Activated naive CD8-positive, alpha-beta T cell treated with anti-CD3 and anti-CD28 coated beads, Interleukin-2, amount 50 U/mL, for 24 hours (primary cell): Measurements from ENCODE around the gene PCCB.
"Not testable (repeated sequence)": the region's sequence is repeated elsewhere in the genome, so short reads cannot be mapped to it uniquely, and the experiment has no call there.

Experiments used
- ATAC-seq: fragments of 150-1000 bp; cut with Tn5 transposase; one replicate; pipeline ENCODE4 v1.10.0; 2021
- DNase-seq: peaks from one replicate; pipeline ENCODE4 v3.0.0; 2021
- H3K27ac Mint-ChIP-seq: one replicate; pipeline ENCODE4 v1.8.0; 2021; ENCODE audit warnings: mild to moderate bottlenecking, mixed read lengths
- H3K27me3 Mint-ChIP-seq: one replicate; pipeline ENCODE4 v1.8.0; 2021; ENCODE audit warnings: mixed read lengths
- H3K36me3 Mint-ChIP-seq: one replicate; pipeline ENCODE4 v1.8.0; 2021; ENCODE audit warnings: low read depth, mixed read lengths
- H3K4me1 Mint-ChIP-seq: one replicate; pipeline ENCODE4 v1.8.0; 2021; ENCODE audit warnings: mixed read lengths
- H3K4me3 Mint-ChIP-seq: one replicate; pipeline ENCODE4 v1.8.0; 2021; ENCODE audit warnings: mild to moderate bottlenecking, moderate library complexity, mixed read lengths
- H3K9me3 Mint-ChIP-seq: one replicate; pipeline ENCODE4 v1.8.0; 2021; ENCODE audit warnings: mixed read lengths

PCCB gene

DNA sequence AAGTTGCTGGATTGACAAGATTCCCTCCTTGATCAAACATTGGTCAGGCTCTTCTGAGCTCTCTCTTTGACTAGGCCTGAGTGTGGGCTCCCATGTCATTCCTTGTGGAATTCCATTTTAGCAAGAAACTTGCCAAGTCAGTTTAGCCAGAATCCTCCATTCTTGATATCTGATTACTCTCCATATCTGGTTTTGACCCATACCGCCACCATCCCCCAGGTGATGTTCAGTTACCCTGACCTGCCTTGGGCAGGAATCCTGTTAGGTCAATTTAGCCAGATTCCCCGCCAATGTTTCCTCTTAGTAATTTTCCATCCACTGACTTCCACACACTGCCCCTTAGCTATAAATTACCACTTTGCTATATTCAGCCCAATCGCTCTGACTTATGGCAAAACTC is 1.0 kb upstream of the PCCB start:
- Mint-ChIP-seq H3K4me3 (no peak overlapping the region), H3K4me1 (peaks cover 21% of the 10 kb centered on the region), H3K9me3 (no peaks in the 10 kb centered on the region), H3K36me3 (no peaks in the 10 kb centered on the region), H3K27me3 (no peaks in the 10 kb centered on the region), H3K27ac (no peak overlapping the region)
- DNase-seq (no peak), ATAC-seq (no peak)

DNA sequence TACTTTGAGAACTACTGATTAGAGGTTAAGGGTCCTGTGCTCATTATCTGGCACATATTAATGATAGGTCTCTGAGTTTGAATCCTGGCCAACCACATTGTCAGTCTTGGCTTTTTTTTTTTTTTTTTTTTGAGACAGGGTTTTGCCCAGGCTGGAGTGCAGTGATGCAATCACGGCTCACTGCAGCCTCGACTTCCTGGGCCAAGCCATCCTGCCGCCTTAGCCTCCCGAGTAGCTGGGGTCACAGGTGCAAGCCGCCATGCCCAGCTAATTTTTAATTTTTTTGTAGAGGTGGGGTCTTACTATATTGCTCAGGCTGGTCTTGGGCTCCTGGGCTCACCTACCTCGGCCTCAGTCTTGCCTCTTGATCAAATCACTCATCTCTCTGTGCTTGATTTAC is 547 bp upstream of the PCCB start:
- Mint-ChIP-seq H3K36me3 (no peaks in the 10 kb centered on the region), H3K4me1 (peaks cover 21% of the 10 kb centered on the region), H3K27ac (peak overlapping the region; percentile 92), H3K27me3 (no peaks in the 10 kb centered on the region), H3K4me3 (peak overlapping the region; percentile 88), H3K9me3 (no peaks in the 10 kb centered on the region)
- no peak for ATAC-seq
- DNase-seq: no peak

DNA sequence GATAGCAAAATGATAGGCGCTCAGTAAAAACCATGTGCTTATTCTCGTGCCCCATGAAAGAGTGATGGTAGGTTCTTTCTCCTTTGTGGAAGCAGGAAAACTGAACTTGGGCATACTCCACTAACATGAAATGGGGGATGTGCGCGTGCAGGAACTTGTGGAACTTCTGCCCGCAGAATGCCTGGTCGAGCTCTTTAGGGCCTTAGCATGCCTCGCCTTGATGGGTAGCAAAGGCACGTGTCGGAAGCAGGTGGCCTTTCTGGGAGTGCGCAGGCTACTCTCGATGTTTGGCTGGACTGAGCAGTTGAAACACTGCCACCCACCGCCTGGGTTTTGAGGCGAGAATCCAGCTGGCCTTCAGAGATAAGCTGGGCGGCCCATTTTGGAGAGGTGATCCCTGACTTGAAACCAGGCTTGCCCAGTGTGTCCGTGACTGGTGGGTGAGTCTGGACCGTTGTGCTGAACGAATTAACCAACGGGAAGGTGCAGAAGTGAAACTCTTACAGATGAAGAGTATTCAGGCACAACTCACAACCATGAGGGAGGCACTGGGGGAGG is 842 bp downstream of the PCCB start:
- DNase-seq: peak; percentile 38
- Mint-ChIP-seq H3K9me3 (no peaks in the 10 kb centered on the region), H3K4me1 (peaks cover 21% of the 10 kb centered on the region), H3K27ac (peak overlapping the region; percentile 92), H3K36me3 (no peaks in the 10 kb centered on the region), H3K27me3 (no peaks in the 10 kb centered on the region), H3K4me3 (peak overlapping the region; percentile 88)
- ATAC-seq: no peak

DNA sequence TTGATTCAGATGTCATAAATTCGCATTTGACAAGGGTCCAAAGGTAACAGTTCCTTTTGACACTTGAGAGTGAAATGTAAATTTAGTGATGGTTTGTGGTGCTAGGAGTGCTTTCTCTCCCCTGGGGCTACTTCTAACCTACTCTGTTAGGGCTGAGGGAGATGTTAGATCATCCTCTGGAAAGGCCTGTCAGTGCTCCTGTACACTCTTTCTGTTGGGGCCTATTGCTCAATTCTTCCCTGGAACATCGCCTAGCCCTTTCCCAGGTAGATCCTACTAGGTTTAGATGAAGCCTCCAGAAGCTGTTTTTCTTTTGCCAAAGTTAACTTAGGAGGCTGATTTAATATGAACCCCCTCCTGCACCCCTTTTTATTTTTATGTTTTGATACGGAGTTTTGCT is 1.4 kb downstream of the PCCB start:
- H3K9me3 Mint-ChIP-seq: no peaks in the 10 kb centered on the region
- no peaks in the 10 kb centered on the region for H3K27me3 Mint-ChIP-seq
- H3K36me3 Mint-ChIP-seq: peaks cover 4% of the 10 kb centered on the region
- peaks cover 21% of the 10 kb centered on the region for H3K4me1 Mint-ChIP-seq
- no peak for DNase-seq
- H3K27ac Mint-ChIP-seq: peak overlapping the region; percentile 92
- ATAC-seq: no peak
- peak overlapping the region; percentile 88 for H3K4me3 Mint-ChIP-seq

DNA sequence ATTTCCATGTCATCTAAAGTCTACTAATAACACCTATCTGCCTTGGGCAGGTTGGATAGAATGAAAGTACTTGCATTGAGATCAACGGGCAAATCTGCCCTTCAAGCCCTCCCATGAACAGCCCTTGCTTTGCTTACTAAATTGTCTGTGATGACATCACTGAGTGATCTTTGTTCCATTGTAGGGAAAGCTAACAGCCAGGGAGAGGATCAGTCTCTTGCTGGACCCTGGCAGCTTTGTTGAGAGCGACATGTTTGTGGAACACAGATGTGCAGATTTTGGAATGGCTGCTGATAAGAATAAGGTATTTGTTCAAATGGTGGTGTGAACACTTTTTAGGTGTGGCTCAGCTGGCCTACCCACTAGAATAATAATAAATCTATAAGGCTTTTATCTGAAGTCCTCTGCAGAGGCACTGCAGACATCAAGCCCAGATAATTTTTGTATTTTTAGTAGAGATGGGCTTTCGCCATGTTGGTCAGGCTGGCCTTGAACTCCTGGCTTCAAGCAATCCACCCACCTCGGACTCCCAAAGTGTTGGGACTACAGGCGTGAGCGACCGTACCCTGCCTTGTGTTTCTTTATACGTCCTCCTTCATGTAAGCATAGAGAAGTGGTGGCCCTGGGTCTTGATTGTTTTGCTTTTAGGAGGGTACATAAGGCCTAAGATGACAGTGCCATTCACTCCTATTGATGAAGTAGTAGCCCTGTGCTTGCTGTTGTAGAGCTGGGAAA is 5.7 kb downstream of the PCCB start:
- DNase-seq (no peak), ATAC-seq (no peak)
- H3K4me1 Mint-ChIP-seq: peaks cover 10% of the 10 kb centered on the region
- peaks cover 18% of the 10 kb centered on the region for H3K36me3 Mint-ChIP-seq
- no peaks in the 10 kb centered on the region for H3K27me3 Mint-ChIP-seq
- H3K27ac Mint-ChIP-seq: no peak overlapping the region
- H3K9me3 Mint-ChIP-seq: no peaks in the 10 kb centered on the region
- H3K4me3 Mint-ChIP-seq: no peak overlapping the region

DNA sequence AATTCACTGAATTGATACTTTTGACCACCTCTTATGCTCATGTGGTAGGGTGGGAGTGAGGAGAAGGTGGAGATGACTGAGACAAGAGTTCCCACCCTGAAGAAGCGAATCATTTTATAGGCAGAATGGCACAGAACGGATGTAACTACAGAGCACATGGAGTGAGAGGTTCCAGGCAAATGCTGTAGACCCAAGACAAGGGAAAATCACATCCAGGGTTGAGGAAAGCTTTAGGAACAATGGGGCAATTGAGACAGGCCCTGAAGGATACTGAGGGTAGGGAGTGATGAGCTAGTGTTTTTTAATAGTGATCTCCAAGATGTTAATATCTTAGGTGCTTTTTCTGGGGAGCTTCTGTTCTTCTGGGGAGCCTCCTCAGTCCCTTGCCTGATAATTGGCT is 8.1 kb downstream of the PCCB start:
- no peak for DNase-seq
- ATAC-seq: no peak
- peaks cover 35% of the 10 kb centered on the region for H3K36me3 Mint-ChIP-seq
- H3K4me3 Mint-ChIP-seq: no peak overlapping the region
- no peak overlapping the region for H3K27ac Mint-ChIP-seq
- H3K27me3 Mint-ChIP-seq: no peaks in the 10 kb centered on the region
- no peaks in the 10 kb centered on the region for H3K9me3 Mint-ChIP-seq
- H3K4me1 Mint-ChIP-seq: no peaks in the 10 kb centered on the region

DNA sequence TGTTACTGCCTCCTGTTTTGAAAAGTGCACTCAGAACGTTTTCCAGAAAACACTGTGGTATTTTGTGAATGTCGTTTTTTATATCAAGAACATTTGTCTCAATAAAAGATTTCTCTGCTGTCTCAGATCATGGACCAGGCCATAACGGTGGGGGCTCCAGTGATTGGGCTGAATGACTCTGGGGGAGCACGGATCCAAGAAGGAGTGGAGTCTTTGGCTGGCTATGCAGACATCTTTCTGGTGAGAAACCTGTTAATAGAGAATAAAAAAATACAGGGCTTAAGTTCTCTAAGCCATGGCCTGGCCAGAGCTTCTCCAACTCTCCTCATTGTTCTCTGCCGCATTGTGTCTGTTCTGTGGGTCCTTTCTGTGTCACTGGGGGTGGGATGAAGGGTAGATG is 11.7 kb downstream of the PCCB start:
- ATAC-seq (no peak), DNase-seq (no peak)
- H3K4me3 Mint-ChIP-seq: no peak overlapping the region
- no peak overlapping the region for H3K27ac Mint-ChIP-seq
- H3K36me3 Mint-ChIP-seq: peaks cover 46% of the 10 kb centered on the region
- no peaks in the 10 kb centered on the region for H3K27me3 Mint-ChIP-seq
- no peaks in the 10 kb centered on the region for H3K9me3 Mint-ChIP-seq
- no peaks in the 10 kb centered on the region for H3K4me1 Mint-ChIP-seq

DNA sequence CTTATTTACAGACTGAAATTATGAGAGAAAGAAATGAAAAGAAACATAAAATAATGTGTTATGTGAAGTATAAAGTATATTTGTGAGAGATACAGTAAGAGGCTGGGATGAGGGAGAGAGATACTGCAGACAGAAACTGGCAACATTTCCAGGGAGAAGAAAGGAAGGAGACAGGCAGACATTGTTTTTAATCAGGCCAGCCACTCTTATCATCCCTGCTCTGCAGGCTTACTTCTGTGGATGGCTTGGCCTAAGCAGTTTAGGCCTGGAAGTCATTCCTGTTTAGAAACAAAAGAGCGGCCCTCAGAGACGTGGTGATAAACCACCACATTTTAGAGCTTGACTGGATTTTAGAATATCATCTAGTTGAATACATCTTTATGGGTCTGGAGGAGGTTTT is 12.4 kb downstream of the PCCB start:
- H3K4me3 Mint-ChIP-seq: no peak overlapping the region
- H3K9me3 Mint-ChIP-seq: no peaks in the 10 kb centered on the region
- H3K27ac Mint-ChIP-seq: no peak overlapping the region
- no peaks in the 10 kb centered on the region for H3K4me1 Mint-ChIP-seq
- H3K27me3 Mint-ChIP-seq: no peaks in the 10 kb centered on the region
- peaks cover 43% of the 10 kb centered on the region for H3K36me3 Mint-ChIP-seq
- no peak for ATAC-seq
- DNase-seq: no peak

DNA sequence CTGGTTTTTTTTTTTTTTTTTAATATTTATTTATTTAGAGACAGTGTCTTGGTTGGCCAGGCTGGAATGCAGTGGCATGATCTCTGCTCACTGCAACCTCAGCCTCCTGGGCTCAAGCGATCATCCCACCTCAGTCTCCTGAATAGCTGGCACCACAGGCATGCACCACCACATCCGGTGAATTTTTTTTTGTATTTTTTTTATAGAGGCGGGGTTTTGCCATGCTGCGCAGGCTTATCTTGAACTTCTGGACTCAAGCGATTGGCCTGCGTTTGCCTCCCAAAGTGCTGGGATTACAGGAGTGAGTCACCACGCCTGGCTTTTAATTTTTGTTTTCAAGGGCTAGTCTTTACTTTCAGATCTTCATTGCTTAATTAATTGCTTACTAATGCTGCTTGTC is 13.1 kb downstream of the PCCB start:
- Mint-ChIP-seq H3K9me3 (no peaks in the 10 kb centered on the region), H3K4me1 (no peaks in the 10 kb centered on the region), H3K27ac (no peak overlapping the region), H3K36me3 (peaks cover 43% of the 10 kb centered on the region), H3K27me3 (no peaks in the 10 kb centered on the region), H3K4me3 (no peak overlapping the region)
- DNase-seq (no peak), ATAC-seq (no peak)

DNA sequence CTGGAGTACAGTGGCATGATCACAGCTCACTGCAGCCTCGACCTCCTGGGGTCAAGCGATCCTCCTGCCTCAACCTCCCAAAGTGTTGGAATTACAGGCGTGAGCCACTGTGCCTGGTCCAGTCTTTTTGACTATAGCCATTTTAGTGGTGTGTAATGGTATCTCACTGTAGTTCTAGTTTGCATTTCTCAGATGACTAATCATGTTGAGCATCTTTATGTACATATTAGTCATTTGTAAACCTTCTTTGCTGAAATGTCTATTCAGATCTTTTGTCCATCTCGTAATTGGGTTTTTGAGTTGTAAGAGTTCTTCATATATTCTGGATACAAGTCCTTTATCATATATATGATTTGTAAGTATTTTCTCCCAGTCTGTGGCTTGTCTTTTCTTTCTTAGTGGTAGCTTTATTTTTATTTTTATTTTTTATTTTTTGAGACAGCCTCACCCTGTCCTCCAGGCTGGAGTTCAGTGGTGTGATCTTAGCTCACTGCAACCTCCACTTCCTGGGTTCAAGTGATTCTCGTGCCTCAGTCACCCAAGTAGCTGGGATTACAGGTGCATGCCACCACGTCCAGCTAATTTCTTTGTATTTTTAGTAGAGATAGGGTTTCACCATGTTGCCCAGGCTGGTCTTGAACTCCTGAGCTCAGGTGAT is 16.5 kb downstream of the PCCB start:
- not testable (repeated sequence) for H3K4me3 Mint-ChIP-seq, H3K27ac Mint-ChIP-seq, H3K27me3 Mint-ChIP-seq, H3K4me1 Mint-ChIP-seq, ATAC-seq, DNase-seq, H3K9me3 Mint-ChIP-seq
- H3K36me3 Mint-ChIP-seq: peaks cover 52% of the 10 kb centered on the region

DNA sequence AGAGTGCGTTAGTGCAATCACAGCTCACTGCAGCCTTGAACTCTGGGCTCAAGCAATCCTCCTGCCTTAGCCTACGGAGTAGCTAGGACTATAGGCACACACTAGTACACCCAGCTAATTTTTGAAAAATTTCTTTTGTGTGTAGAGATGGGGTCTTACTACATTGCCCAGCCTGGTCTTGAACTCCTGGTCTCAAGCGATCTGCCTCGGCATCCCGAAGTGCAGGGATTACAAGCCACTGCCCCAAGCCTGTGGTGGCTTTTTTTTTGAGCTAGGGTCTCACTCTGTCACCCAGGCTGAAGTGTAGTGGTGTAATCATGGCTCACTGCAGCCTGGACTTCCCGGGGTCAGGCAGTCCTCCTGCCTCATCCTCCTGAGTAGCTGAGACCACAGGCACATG is 17.1 kb downstream of the PCCB start:
- Mint-ChIP-seq H3K4me1 (peaks cover 10% of the 10 kb centered on the region), H3K27ac (no peak overlapping the region), H3K36me3 (peaks cover 47% of the 10 kb centered on the region), H3K4me3 (no peak overlapping the region), H3K27me3 (no peaks in the 10 kb centered on the region), H3K9me3 (no peaks in the 10 kb centered on the region)
- DNase-seq (no peak), ATAC-seq (no peak)

DNA sequence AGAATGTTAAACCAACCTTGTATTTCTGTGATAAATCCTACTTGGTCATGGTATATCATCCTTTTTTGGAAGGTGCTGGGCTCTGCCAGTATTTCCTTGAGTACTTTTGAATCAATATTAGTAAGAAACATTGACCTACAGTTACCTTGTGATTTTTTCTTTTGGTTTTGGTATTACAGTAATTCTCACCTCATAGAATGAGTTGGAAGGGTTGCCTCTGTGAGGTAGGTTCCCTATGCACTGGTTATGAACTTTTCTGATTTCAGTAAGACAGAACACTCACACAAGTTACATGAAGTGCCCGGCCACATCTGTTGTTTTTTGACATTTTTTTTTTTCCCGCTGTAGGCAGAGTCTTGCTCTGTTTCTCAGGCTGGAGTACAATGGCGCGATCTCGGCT is 20.0 kb downstream of the PCCB start:
- Mint-ChIP-seq H3K27me3 (no peaks in the 10 kb centered on the region), H3K4me1 (peaks cover 13% of the 10 kb centered on the region), H3K9me3 (no peaks in the 10 kb centered on the region), H3K4me3 (no peak overlapping the region), H3K36me3 (peaks cover 52% of the 10 kb centered on the region), H3K27ac (no peak overlapping the region)
- DNase-seq (no peak), ATAC-seq (peak; percentile 46)

DNA sequence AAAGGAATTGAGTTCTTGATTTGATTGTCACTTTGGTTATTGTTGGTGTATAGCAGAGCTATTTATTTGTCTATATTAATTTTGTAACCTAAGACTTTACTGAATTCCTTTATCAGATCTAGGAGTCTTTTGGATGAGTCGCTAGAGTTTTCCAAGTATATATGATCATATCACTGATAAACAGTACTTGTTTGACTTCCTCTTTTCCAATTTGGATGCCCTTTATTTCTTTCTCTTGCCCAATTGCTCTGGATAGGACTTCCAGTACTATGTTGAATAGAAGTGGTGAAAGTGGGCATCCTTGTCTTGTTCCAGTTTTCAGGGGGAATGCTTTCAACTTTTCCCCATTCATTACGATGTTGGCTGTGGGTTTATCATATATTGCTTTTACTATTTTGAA is 21.5 kb downstream of the PCCB start:
- not testable (repeated sequence) for DNase-seq, H3K9me3 Mint-ChIP-seq, H3K4me3 Mint-ChIP-seq, ATAC-seq, H3K27me3 Mint-ChIP-seq, H3K27ac Mint-ChIP-seq
- peaks cover 44% of the 10 kb centered on the region for H3K36me3 Mint-ChIP-seq
- H3K4me1 Mint-ChIP-seq: peaks cover 14% of the 10 kb centered on the region

DNA sequence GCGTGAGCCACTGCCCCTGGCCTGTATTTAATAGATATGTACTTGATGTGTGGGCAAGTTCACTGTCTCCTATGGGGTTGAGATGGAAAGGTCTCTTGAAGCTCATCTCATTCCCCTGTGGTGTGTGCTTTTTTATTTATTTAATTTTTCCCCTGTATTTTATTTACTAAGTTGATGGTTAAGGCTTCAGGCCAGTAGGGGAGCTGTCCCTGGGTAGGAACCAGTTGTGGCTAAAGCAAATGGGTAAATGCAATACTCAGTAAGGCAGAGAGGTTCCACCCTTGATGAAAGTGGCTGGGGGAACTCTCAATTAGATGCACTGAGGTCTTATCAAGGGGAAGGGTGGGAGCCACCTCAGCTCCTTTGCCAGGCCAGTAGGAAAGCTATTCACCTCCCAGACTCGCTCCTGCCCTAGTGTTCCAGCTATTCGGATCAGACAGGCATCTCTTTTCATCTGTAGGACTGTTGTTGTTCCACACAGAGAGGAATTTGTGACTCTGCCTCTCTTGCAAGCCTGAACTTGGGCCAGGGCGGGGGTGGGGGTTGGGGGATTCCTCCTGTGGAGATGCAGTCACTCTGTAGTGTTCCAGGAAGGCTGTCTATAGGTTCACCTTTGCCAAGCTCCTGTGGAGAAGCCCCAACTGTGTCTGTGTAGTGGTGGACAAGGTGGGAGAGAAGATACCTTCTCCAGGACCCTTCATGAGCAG is 26.1 kb downstream of the PCCB start:
- Mint-ChIP-seq H3K9me3 (peaks cover 25% of the 10 kb centered on the region), H3K36me3 (peaks cover 50% of the 10 kb centered on the region)
- DNase-seq: no peak

DNA sequence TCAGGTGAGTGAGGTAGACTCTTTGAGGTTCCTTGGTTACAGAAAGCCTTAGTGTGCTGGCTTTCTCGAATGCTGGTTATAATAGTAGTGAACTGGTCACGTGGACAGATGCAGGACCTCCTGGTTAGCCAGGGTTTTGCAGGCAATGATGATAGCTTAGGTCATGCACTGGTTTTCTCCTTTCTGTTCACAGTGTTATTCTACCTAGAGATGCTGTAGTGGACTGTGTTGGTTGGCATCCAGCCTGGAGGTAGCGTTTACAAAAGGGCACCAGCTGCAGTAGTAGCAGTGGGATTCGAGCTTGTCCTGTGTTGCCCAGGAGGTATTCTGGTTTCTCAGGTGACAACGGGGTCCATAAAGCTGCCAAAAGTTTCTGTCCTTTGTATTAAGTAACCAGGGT is 27.0 kb downstream of the PCCB start:
- H3K36me3 Mint-ChIP-seq: peaks cover 55% of the 10 kb centered on the region
- DNase-seq (no peak), ATAC-seq (no peak)
- peaks cover 30% of the 10 kb centered on the region for H3K9me3 Mint-ChIP-seq
- no peak overlapping the region for H3K27ac Mint-ChIP-seq
- H3K4me1 Mint-ChIP-seq: peaks cover 13% of the 10 kb centered on the region
- no peaks in the 10 kb centered on the region for H3K27me3 Mint-ChIP-seq
- H3K4me3 Mint-ChIP-seq: no peak overlapping the region

More for the DNA sequence above, 26.1 kb downstream of the PCCB start:
- ATAC-seq: no peak
- Mint-ChIP-seq H3K4me3 (no peak overlapping the region), H3K4me1 (peaks cover 11% of the 10 kb centered on the region), H3K27me3 (no peaks in the 10 kb centered on the region), H3K27ac (no peak overlapping the region)
